Occipital lobe (tissue), 2 donors: ENCODE measurements around the gene PPP1R3A. TPM values are rescaled to one million over a fixed set of nuclear protein-coding genes. Genes with fewer than 3 reads are reported as not detected.
"Not testable (repeated sequence)": the region's sequence is repeated elsewhere in the genome, so short reads cannot be mapped to it uniquely, and the experiment has no call there.

Experiments used
- DNase-seq: peaks from one replicate; lab custom pipeline; 2025; lab: John Stamatoyannopoulos, UW
- total RNA-seq: library from RNA; depleted of rRNA; stranded (reverse); fragments of >200 nt; gene quantifications from one replicate; pipeline ENCODE4 v1.2.3, GENCODE V29; 2014

The PPP1R3A gene
- not detected for total RNA-seq

GRCh38 chr7:113918946-113919345, at the start of gene PPP1R3A:
TSS of gene PPP1R3A (minus strand) at chr7:113919009. CDS start at chr7:113918996, 13 bp downstream.
- DNase-seq, result no peak

GRCh38 chr7:113963356-113963755, 44.5 kb upstream of the PPP1R3A start:
- no peak for DNase-seq

GRCh38 chr7:113959910-113960309, 41.1 kb upstream of the PPP1R3A start:
- DNase-seq, result no peak

- no peak for DNase-seq
Observed at GRCh38 chr7:113955157-113955556, 36.3 kb upstream of the PPP1R3A start.

GRCh38 chr7:113953553-113953952, 34.7 kb upstream of the PPP1R3A start:
- DNase-seq, result no peak

- peak; percentile 77 for DNase-seq
Observed at GRCh38 chr7:113945018-113945938, 26.5 kb upstream of the PPP1R3A start.

GRCh38 chr7:113936982-113937381, 18.2 kb upstream of the PPP1R3A start:
- DNase-seq, result no peak

GRCh38 chr7:113936535-113936934, 17.7 kb upstream of the PPP1R3A start:
- DNase-seq, result no peak

- not testable (repeated sequence) for DNase-seq
Observed at GRCh38 chr7:113929389-113929788, 10.6 kb upstream of the PPP1R3A start.

GRCh38 chr7:113928112-113928511, 9.3 kb upstream of the PPP1R3A start:
- no peak for DNase-seq

- DNase-seq, result no peak
Observed at GRCh38 chr7:113922049-113922448, 3.2 kb upstream of the PPP1R3A start.

GRCh38 chr7:113921363-113921762, 2.6 kb upstream of the PPP1R3A start:
- no peak for DNase-seq

GRCh38 chr7:113917840-113918239, 969 bp downstream of the PPP1R3A start:
- no peak for DNase-seq

GRCh38 chr7:113915956-113916355, 2.9 kb downstream of the PPP1R3A start:
- DNase-seq, result no peak

- DNase-seq, result no peak
Observed at GRCh38 chr7:113912876-113913275, 5.9 kb downstream of the PPP1R3A start.

GRCh38 chr7:113907617-113908016, 11.2 kb downstream of the PPP1R3A start:
- DNase-seq, result no peak

GRCh38 chr7:113904521-113904920, 14.3 kb downstream of the PPP1R3A start:
- DNase-seq, result no peak

- DNase-seq, result no peak
Observed at GRCh38 chr7:113892818-113893217, 26.0 kb downstream of the PPP1R3A start.

- DNase-seq, result no peak
Observed at GRCh38 chr7:113891828-113892227, 27.0 kb downstream of the PPP1R3A start.

GRCh38 chr7:113891031-113891350, 27.8 kb downstream of the PPP1R3A start:
- no peak for DNase-seq

GRCh38 chr7:113890331-113891030, 28.3 kb downstream of the PPP1R3A start:
- no peak for DNase-seq

- no peak for DNase-seq
Observed at GRCh38 chr7:113883096-113883495, 35.7 kb downstream of the PPP1R3A start.

GRCh38 chr7:113880559-113880958, 38.2 kb downstream of the PPP1R3A start:
- no peak for DNase-seq
